K562 (cell line): ENCODE data around the gene RBM20. TPM values are rescaled to one million over a fixed set of nuclear protein-coding genes. Genes with fewer than 3 reads are reported as not detected.

Experiments
- BDP1 ChIP-seq: IDR thresholded peaks from 3 replicates; pipeline ENCODE4 v1.6.1; 2011; ENCODE audit not compliant: insufficient read length, insufficient read depth
- DDX20 ChIP-seq: fragments of 450-650 bp; IDR thresholded peaks from 2 replicates; pipeline ENCODE4 v1.6.1; 2016; ENCODE audit warnings: missing genetic modification characterization, low read depth, mild to moderate bottlenecking, missing compliant biosample characterization, moderate library complexity
- FOXK2 ChIP-seq, 2 experiments: fragments of 450-650 bp; IDR thresholded peaks in 1 of 2; conservative IDR thresholded peaks in 1 of 2; 2 replicates each; pipeline ENCODE4 v1.6.1; 2016; ENCODE audit warnings: low read depth in 2 of 2, mild to moderate bottlenecking in 1 of 2
- GABPA ChIP-seq: fragments of 200-800 bp; sonication (Bioruptor generic); conservative IDR thresholded peaks from 2 replicates; pipeline ENCODE4 v1.6.1; 2016; ENCODE audit warnings: low read depth, missing genetic modification characterization, missing compliant biosample characterization
- KAT2B ChIP-seq: IDR thresholded peaks from one replicate; pipeline ENCODE4 v1.6.1; 2012; ENCODE audit warnings: low read depth, mild to moderate bottlenecking, control low read depth, inconsistent platforms, low read length, moderate library complexity
- KDM2B ChIP-seq: fragments of 250-450 bp; sonication (Bioruptor Pico); IDR thresholded peaks from 2 replicates; pipeline ENCODE4 v1.8.0; 2021; ENCODE audit warnings: mild to moderate bottlenecking, moderate library complexity
- KDM4B ChIP-seq, 2 experiments: fragments of 450-650 bp in 1 of 2; sonication (generic) in 1 of 2; IDR thresholded peaks; 2 replicates each; pipeline ENCODE4 v1.6.1; 2016 to 2017; ENCODE audit warnings: borderline replicate concordance in 2 of 2, antibody characterized with exemption in 1 of 2, low read depth in 1 of 2, mild to moderate bottlenecking in 1 of 2
- LARP7 ChIP-seq: fragments of 450-650 bp; IDR thresholded peaks from 2 replicates; pipeline ENCODE4 v1.6.1; 2016
- MLX ChIP-seq, 2 experiments: fragments of 450-650 bp in 1 of 2; sonication (generic) in 1 of 2; formaldehyde crosslinking; conservative IDR thresholded peaks; 2 replicates each; pipeline versions ENCODE4 v1.4.0 to v1.8.1; 2020 to 2022; ENCODE audit warnings: mild to moderate bottlenecking in 1 of 2, missing genetic modification reagents in 1 of 2
- NCOA2 ChIP-seq, 2 experiments: fragments of 450-650 bp; IDR thresholded peaks; 2 replicates each; pipeline ENCODE4 v1.6.1; 2018; ENCODE audit warnings: mild to moderate bottlenecking in 2 of 2, moderate library complexity in 1 of 2; ENCODE audit not compliant: partially characterized antibody in 2 of 2
- NELFE ChIP-seq: IDR thresholded peaks from 2 replicates; pipeline ENCODE4 v1.6.1; 2011; ENCODE audit warnings: mild to moderate bottlenecking; ENCODE audit not compliant: insufficient read depth, insufficient read length
- NFE2 ChIP-seq: IDR thresholded peaks from 2 replicates; pipeline ENCODE4 v1.6.1; 2014; ENCODE audit warnings: antibody characterized with exemption, low read depth
- NFE2L1 ChIP-seq: fragments of 450-650 bp; IDR thresholded peaks from 2 replicates; pipeline ENCODE4 v1.6.1; 2016; ENCODE audit warnings: missing genetic modification characterization, low read depth, mild to moderate bottlenecking, missing compliant biosample characterization, moderate library complexity, borderline replicate concordance
- NFYB ChIP-seq: IDR thresholded peaks from 2 replicates; pipeline ENCODE4 v1.6.1; 2011; ENCODE audit warnings: mild to moderate bottlenecking, moderate library complexity; ENCODE audit not compliant: insufficient read length; ENCODE audit errors: extremely low read depth
- NR1H2 ChIP-seq: sonication (generic); formaldehyde crosslinking; IDR thresholded peaks from 2 replicates; pipeline ENCODE4 v1.4.0; 2020; ENCODE audit warnings: mild to moderate bottlenecking, missing genetic modification reagents
- NR3C1 ChIP-seq: sonication (generic); formaldehyde crosslinking; IDR thresholded peaks from 2 replicates; pipeline ENCODE4 v1.8.1; 2022; ENCODE audit warnings: missing genetic modification reagents
- PCBP1 ChIP-seq: fragments of 200-400 bp; formaldehyde crosslinking; IDR thresholded peaks from 2 replicates; pipeline ENCODE4 v1.6.1; 2018; ENCODE audit warnings: mild to moderate bottlenecking, low read depth, low read length; ENCODE audit not compliant: poor library complexity, severe bottlenecking
- RBM14 ChIP-seq: fragments of 200-400 bp; formaldehyde crosslinking; IDR thresholded peaks from 2 replicates; pipeline ENCODE4 v1.6.1; 2018; ENCODE audit warnings: low read depth, mild to moderate bottlenecking, low read length, moderate library complexity, borderline replicate concordance; ENCODE audit not compliant: insufficient read depth
- SAFB ChIP-seq: fragments of 200-400 bp; formaldehyde crosslinking; IDR thresholded peaks from 2 replicates; pipeline ENCODE4 v1.6.1; 2017; ENCODE audit warnings: low read depth, low read length, borderline replicate concordance
- SP2 ChIP-seq: IDR thresholded peaks from 2 replicates; pipeline ENCODE4 v1.6.1; 2011; ENCODE audit warnings: mild to moderate bottlenecking, low read depth, low read length, moderate library complexity; ENCODE audit not compliant: poor library complexity, severe bottlenecking; ENCODE audit errors: extremely low read depth
- STAT5A ChIP-seq: IDR thresholded peaks from 2 replicates; pipeline ENCODE4 v1.6.1; 2012; ENCODE audit warnings: low read length, inconsistent platforms, borderline replicate concordance
- TFAP4 ChIP-seq: sonication (generic); formaldehyde crosslinking; IDR thresholded peaks from 2 replicates; pipeline ENCODE4 v1.8.0; 2022; ENCODE audit warnings: missing genetic modification reagents, mild to moderate bottlenecking, moderate library complexity, borderline replicate concordance
- TGIF2 ChIP-seq: sonication (generic); formaldehyde crosslinking; IDR thresholded peaks from 2 replicates; pipeline ENCODE4 v1.8.1; 2022; ENCODE audit warnings: mild to moderate bottlenecking, missing genetic modification reagents, moderate library complexity
- ZNF12 ChIP-seq: sonication (generic); formaldehyde crosslinking; IDR thresholded peaks from 2 replicates; pipeline ENCODE4 v1.4.0; 2020; ENCODE audit warnings: mild to moderate bottlenecking, missing genetic modification reagents
- ZNF507 ChIP-seq: conservative IDR thresholded peaks from 2 replicates; pipeline ENCODE4 v1.6.1; 2017; ENCODE audit warnings: missing genetic modification characterization, missing compliant biosample characterization
- ZNF586 ChIP-seq: fragments of 450-650 bp; formaldehyde crosslinking; conservative IDR thresholded peaks from 2 replicates; pipeline ENCODE4 v1.4.0; 2020; ENCODE audit warnings: mild to moderate bottlenecking, moderate library complexity
- polyA plus RNA-seq, 8 experiments: library from polyadenylated mRNA; depleted of rRNA in 4 of 8; stranded (reverse) in 5 of 8; unstranded in 3 of 8; fragments of >200 nt; fragmentation: Nextera tagmentation in 2 of 8; fragmentation: Illumina TruSeq in 1 of 8; extraction: Ambion mirVana in 2 of 8; extraction: Trizol in 1 of 8; gene quantifications; 2 replicates each; pipeline versions ENCODE4 v1.2.1 to v1.2.3, GENCODE V29; 2011 to 2014; ENCODE audit warnings: inconsistent platforms in 1 of 8, missing spikeins in 1 of 8
- total RNA-seq, 7 experiments: library from RNA; depleted of rRNA in 6 of 7; stranded (reverse); fragments of >200 nt in 6 of 7; fragmentation: Illumina TruSeq in 2 of 7; extraction: Trizol in 2 of 7; gene quantifications; 2 replicates each; pipeline versions ENCODE4 v1.2.1 to v1.2.3, GENCODE V29; 2011 to 2021; ENCODE audit warnings: low replicate concordance in 1 of 7

The RBM20 gene
- total and polyA plus RNA-seq, 9 of the 15 experiments (the other 6 are each of a cell fraction or from before 2014, with no cell fraction given) = 0.63 to 5.7 (median 3.2) TPM

DNA sequence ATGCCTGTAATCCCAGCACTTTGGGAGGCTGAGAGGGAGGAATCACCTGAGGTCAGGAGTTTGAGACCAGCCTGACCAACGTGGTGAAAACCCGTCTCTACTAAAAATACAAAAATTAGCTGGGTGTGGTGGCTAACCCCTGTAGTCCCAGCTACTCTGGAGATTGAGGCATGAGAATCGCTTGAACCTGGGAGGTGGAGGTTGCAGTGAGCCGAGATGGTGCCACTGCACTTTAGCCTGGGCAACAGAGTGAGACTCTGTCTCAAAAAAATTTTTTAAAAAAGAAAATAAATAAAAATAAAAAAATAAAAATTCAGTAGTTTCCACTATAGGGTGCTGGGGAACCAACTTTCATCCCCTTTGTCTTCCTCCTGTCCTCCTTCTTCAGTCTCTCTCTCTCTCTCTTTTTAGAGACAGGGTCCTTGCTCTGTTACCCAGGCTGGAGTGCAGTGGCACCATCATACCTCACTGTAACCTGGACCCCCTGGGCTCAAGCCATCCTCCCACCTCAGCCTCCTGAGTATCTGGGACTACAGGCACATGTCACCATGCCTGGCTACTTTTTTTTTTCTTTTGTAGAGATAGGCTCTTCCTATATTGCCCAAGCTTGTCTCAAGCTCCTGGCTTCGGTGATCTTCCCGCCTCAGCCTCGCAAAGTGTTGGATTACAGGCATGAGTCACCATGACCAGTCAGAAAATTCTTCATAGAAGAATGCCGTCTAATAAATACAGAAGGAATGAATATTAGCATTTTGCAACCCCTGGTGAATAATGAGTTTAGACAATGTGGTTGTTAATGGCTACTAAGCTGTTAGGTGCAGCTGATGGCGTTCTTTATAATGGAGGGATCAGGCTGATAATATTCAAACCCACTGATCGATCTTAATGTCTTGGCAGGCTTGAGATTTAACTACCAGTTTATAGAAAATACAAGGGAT lies 20.6 kb downstream of the RBM20 start (continued):
- TF ChIP-seq ZNF12 (CRISPR knock-in tag) = no peak
- TF ChIP-seq DDX20 (tag) = no peak
- TF ChIP-seq GABPA (tag) = no peak
- TF ChIP-seq NCOA2 (IDR thresholded peaks at IDR 0.05; ENCODE audit: partially characterized antibody in 2 of 2) = peak in 1 of 2 experiments; percentile 65
- TF ChIP-seq NFYB = no peak
- no peak for TF ChIP-seq SP2
- peak; percentile 94 for TF ChIP-seq NFE2
- TF ChIP-seq FOXK2 (conservative IDR thresholded peaks at IDR 0.05 in 1 of 2, IDR thresholded peaks at IDR 0.05 in 1 of 2; ENCODE audit: low read depth in 2 of 2) = no peak
- no peak; the same call in 1 of the 2 replicates for TF ChIP-seq STAT5A
- TF ChIP-seq MLX (CRISPR knock-in tag; conservative IDR thresholded peaks at IDR 0.05) = no peak
- TF ChIP-seq RBM14 = no peak
- no peak for TF ChIP-seq PCBP1
- TF ChIP-seq NR3C1 (CRISPR knock-in tag) = no peak
- no peak for TF ChIP-seq KDM2B (CRISPR knock-in tag)
- TF ChIP-seq NFE2L1 (tag) = peak; percentile 30; the same call in 1 of the 2 replicates
- TF ChIP-seq NELFE = no peak
- no peak for TF ChIP-seq TGIF2 (CRISPR knock-in tag)
- TF ChIP-seq ZNF507 = no peak
- no peak for TF ChIP-seq BDP1
- TF ChIP-seq NR1H2 (CRISPR knock-in tag) = no peak
- TF ChIP-seq SAFB = no peak
- no peak for TF ChIP-seq LARP7
- no peak for TF ChIP-seq TFAP4
- TF ChIP-seq KAT2B = no peak
- TF ChIP-seq ZNF586 (CRISPR knock-in tag) = no peak
- no peak for TF ChIP-seq KDM4B (IDR thresholded peaks at IDR 0.05; ENCODE audit: borderline replicate concordance in 2 of 2, low read depth in 1 of 2)
